HG02870 (cell line): Measurements from ENCODE around the gene PDZD4.

Experiments used
- ATAC-seq: cut with Tn5 transposase; IDR thresholded peaks from one replicate; pipeline ENCODE4 v1.9.1; 2021; ENCODE audit warnings: mild to moderate bottlenecking, moderate library complexity; ENCODE audit not compliant: unreplicated experiment

Gene PDZD4

DNA sequence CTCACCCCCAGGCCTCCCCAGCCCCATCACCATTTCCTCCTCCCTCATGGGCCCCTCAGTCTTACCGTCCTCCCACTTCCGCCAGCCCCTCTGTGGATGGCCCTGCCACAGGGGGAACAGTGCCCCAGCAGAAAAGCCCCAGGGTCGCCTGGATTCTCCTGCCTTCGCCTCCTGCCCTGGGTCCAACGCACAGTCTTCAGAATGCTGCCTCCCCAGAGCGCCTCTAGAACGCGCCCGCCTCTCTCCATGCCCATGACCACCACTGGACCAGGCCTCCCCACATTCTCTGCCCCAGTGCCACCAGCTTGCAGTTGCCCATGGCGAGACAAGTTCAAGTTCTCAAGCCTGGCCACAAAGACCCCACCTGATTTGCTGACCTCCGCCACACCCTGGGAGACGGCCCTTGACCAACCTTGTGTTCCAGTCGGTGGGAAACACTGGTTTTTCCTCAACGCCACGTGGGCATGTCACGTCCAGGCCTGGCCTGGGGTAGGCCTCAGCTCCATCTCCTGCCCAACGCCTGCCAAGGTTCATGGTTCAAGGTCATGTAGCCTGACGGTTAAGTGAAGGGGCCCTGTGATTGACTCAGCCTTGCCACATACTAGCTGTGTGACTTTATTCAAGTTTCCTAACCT lies 66.9 kb downstream of the PDZD4 start:
- no peak for ATAC-seq

DNA sequence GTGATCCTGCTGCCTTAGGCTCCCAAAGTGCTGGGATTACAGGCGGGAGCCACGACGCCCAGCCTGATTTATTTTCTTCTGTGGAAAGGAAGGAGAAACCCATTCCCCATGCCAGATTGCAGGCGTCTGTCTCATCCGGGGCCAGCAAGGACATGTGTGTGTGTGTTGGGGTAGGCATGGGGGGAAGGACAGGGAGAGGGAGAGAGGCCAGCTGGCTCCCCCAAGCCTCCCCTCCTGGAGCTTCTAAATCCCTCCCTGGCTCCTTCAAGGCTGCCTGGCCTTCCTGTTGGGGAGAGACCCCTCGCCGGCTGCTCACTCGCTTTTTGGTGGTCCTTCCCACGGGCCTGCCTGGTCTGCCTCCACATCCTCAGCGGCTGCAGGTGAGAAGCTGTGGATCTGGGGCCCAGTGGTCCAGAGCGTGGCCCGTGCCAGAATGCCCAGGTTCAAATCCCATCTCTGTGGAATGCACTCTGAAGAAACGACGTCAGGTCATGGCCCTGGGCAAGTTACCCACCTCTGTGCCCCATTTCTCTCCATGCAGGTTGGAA lies 67.6 kb downstream of the PDZD4 start:
- ATAC-seq: no peak

DNA sequence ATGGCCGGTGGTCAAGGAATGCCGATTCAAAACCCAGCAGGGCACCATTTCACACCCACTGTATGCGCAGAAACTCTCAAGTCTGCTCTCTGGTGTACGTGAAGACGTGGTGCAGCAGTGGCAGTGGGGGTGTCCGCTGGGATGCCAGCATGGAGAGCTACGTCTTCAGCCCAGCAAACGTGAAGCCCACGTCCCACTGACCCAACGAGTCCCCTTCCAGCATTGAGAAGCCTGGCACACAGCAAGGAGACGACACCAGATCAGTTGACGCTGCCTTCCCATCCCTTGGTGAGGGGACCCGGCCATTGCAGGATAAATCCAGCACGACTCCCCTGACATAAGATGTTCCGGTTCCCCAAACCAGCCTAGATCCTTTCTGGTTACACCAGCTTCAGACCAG lies 68.5 kb downstream of the PDZD4 start:
- ATAC-seq: no peak

DNA sequence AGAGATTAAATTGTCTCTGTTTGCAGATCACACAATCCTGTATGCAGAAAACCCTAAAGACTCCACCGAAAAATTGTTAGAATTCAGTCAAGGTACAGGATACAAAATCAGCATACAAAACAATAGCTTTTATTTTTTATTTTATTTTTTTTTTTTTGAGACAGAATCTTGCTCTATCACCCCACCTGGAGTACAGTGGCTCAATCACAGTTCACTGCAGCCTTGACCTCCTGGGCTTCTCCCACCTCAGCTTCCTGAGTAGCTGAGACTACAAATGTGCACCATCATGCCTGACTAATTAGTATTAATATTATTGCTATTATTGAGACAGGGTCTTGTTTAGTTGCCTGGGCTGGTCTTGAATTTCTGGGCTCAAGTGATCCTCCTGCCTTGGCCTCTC lies 75.2 kb downstream of the PDZD4 start:
- ATAC-seq: no peak
